ENCODE measurements around the gene ZNF26.

ZNF26 gene

DNA sequence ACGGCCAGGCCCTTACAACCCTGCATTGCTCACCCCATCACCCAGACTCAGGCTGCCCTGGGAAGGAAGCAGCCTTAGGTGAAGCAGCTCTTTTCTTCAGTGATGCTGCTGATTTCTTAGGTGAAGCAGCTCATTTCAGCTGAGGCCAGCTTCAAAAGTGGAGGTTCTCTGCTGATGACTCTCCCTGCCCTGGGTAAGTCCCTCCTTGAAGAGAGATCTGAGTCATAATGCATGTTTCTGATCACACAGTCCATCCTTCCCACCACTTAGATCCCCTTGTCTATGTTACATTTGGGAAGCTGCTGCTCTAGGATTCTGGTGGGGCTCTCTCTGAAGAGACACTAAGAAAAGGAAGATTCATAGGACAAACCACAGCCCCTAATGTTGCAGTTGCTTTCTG is 77.4 kb downstream of the ZNF26 start:
- no peak for ATAC-seq

- ATAC-seq, result no peak
These were observed 87.7 kb downstream of the ZNF26 start for GRCh38 chr12:133073836-133074235.
